ENCODE measurements around the gene SOWAHB. TPM values are rescaled to one million over a fixed set of nuclear protein-coding genes. Genes with fewer than 3 reads are reported as not detected.
"Not testable (repeated sequence)": the region's sequence is repeated elsewhere in the genome, so short reads cannot be mapped to it uniquely, and the experiment has no call there.

Gene SOWAHB
- total RNA-seq, 1 donor from 2014 or later: 0.08 TPM

GRCh38 chr4:76896614-76897535 is 1.1 kb downstream of the SOWAHB start:
- intact Hi-C loops (cut with DNase I): no loop called here
- no peak for DNase-seq (ENCODE audit: low spot score)

- DNase-seq (ENCODE audit: low spot score): no peak
- intact Hi-C loops (cut with DNase I): no loop called here
Measured at GRCh38 chr4:76896048-76896447, 1.9 kb downstream of the SOWAHB start.

- intact Hi-C loops (cut with DNase I): no loop called here
- no peak for DNase-seq (ENCODE audit: low spot score)
Measured at GRCh38 chr4:76895619-76896018, 2.3 kb downstream of the SOWAHB start.

- DNase-seq (ENCODE audit: low spot score): no peak
- intact Hi-C loops (cut with DNase I): no loop called here
Measured at GRCh38 chr4:76894537-76895255, 3.2 kb downstream of the SOWAHB start.

- no peak for DNase-seq (ENCODE audit: low spot score)
- intact Hi-C loops (cut with DNase I): no loop called here
Measured at GRCh38 chr4:76892601-76893000, 5.3 kb downstream of the SOWAHB start.

GRCh38 chr4:76892001-76892400 is 5.9 kb downstream of the SOWAHB start:
- intact Hi-C loops (cut with DNase I): no loop called here
- no peak for DNase-seq (ENCODE audit: low spot score)

- DNase-seq (ENCODE audit: low spot score): no peak
- intact Hi-C loops (cut with DNase I): no loop called here
Measured at GRCh38 chr4:76886848-76887441, 11.0 kb downstream of the SOWAHB start.

- intact Hi-C loops (cut with DNase I): no loop called here
- no peak for DNase-seq (ENCODE audit: low spot score)
Measured at GRCh38 chr4:76886214-76886613, 11.7 kb downstream of the SOWAHB start.

- DNase-seq (ENCODE audit: low spot score): no peak
- intact Hi-C loops (cut with DNase I): no loop called here
Measured at GRCh38 chr4:76883147-76883546, 14.8 kb downstream of the SOWAHB start.

GRCh38 chr4:76882630-76883029 is 15.3 kb downstream of the SOWAHB start:
- intact Hi-C loops (cut with DNase I): no loop called here
- no peak for DNase-seq (ENCODE audit: low spot score)

GRCh38 chr4:76881375-76881774 is 16.6 kb downstream of the SOWAHB start:
- intact Hi-C loops (cut with DNase I): no loop called here
- DNase-seq (ENCODE audit: low spot score): no peak

- DNase-seq (ENCODE audit: low spot score): no peak
- intact Hi-C loops (cut with DNase I): no loop called here
Measured at GRCh38 chr4:76879731-76880364, 18.1 kb downstream of the SOWAHB start.

- intact Hi-C loops (cut with DNase I); DNase-seq (ENCODE audit: low spot score): not testable (repeated sequence)
Measured at GRCh38 chr4:76878641-76879165, 19.2 kb downstream of the SOWAHB start.

- no peak for DNase-seq (ENCODE audit: low spot score)
- intact Hi-C loops (cut with DNase I): no loop called here
Measured at GRCh38 chr4:76874176-76874575, 23.8 kb downstream of the SOWAHB start.

- no peak for DNase-seq (ENCODE audit: low spot score)
- intact Hi-C loops (cut with DNase I): no loop called here
Measured at GRCh38 chr4:76873495-76873894, 24.4 kb downstream of the SOWAHB start.

GRCh38 chr4:76872556-76872955 is 25.4 kb downstream of the SOWAHB start:
- intact Hi-C loops (cut with DNase I): no loop called here

GRCh38 chr4:76868780-76869179 is 29.2 kb downstream of the SOWAHB start:
- intact Hi-C loops (cut with DNase I): not testable (repeated sequence)

More at GRCh38 chr4:76872556-76872955, 25.4 kb downstream of the SOWAHB start:
- DNase-seq (ENCODE audit: low spot score): no peak

GRCh38 chr4:76867880-76868655 is 29.9 kb downstream of the SOWAHB start:
- intact Hi-C loops (cut with DNase I): no loop called here
- no peak for DNase-seq (ENCODE audit: low spot score)

More at GRCh38 chr4:76868780-76869179, 29.2 kb downstream of the SOWAHB start:
- DNase-seq (ENCODE audit: low spot score): not testable (repeated sequence)

- intact Hi-C loops (cut with DNase I): no loop called here
- DNase-seq (ENCODE audit: low spot score): no peak
Measured at GRCh38 chr4:76867377-76867776, 30.6 kb downstream of the SOWAHB start.
